Uterus (tissue), 4 donors: ENCODE measurements around the gene TMPRSS13. TPM values are rescaled to one million over a fixed set of nuclear protein-coding genes. Genes with fewer than 3 reads are reported as not detected.
A peak's percentile ranks its signal among the peaks of the same experiment; 100 is the strongest.

Experiments used
- DNase-seq, 2 donors: peaks; one replicate each; pipeline ENCODE4 v3.0.0-alpha.2; 2019 to 2020
- H3K27ac ChIP-seq, 2 donors: fragments of 200-600 bp; sonication (generic); 1 replicate in 1 of 2; 2 replicates in 1 of 2; pipeline ENCODE4 v1.5.1; 2016 to 2018
- H3K27me3 ChIP-seq, 2 donors: fragments of 200-600 bp; sonication (generic); one replicate each; pipeline ENCODE4 v1.5.1; 2018 to 2019; ENCODE audit warnings: control low read depth in 1 of 2
- H3K36me3 ChIP-seq, 2 donors: fragments of 200-600 bp; sonication (generic); one replicate each; pipeline ENCODE4 v1.5.1; 2019; ENCODE audit warnings: control low read depth in 1 of 2
- H3K4me1 ChIP-seq, 2 donors: fragments of 200-600 bp; sonication (generic); one replicate each; pipeline ENCODE4 v1.5.1; 2018 to 2019; ENCODE audit warnings: control low read depth in 1 of 2
- H3K4me3 ChIP-seq, 2 donors: fragments of 200-600 bp; sonication (generic); 1 replicate in 1 of 2; 2 replicates in 1 of 2; pipeline ENCODE4 v1.5.1; 2018 to 2019; ENCODE audit warnings: mild to moderate bottlenecking in 1 of 2
- H3K9me3 ChIP-seq, 2 donors: fragments of 200-600 bp; sonication (generic); one replicate each; pipeline ENCODE4 v1.5.1; 2019; ENCODE audit warnings: control low read depth in 1 of 2
- CTCF ChIP-seq, 4 experiments: fragments of 200-600 bp in 2 of 4; fragments of 450-650 bp in 2 of 4; sonication (generic) in 2 of 4; IDR thresholded peaks; one replicate each; pipeline ENCODE4 v1.5.1; 2016 to 2019; ENCODE audit warnings: antibody characterized with exemption in 4 of 4, mild to moderate bottlenecking in 2 of 4, moderate library complexity in 1 of 4
- POLR2A ChIP-seq, 2 donors: fragments of 450-650 bp; IDR thresholded peaks; one replicate each; pipeline ENCODE4 v1.6.1; 2016; ENCODE audit warnings: antibody characterized with exemption in 2 of 2, mild to moderate bottlenecking in 1 of 2, moderate library complexity in 1 of 2
- intact Hi-C: fragments of 100-400 bp; cut with DNase I; formaldehyde crosslinking; loops from one replicate; pipeline ENCODE4 v1.15.1; 2023; ENCODE audit warnings: low total_unique reads
- total RNA-seq, 4 donors: library from RNA; depleted of rRNA in 3 of 4; stranded (reverse); fragments of >200 nt in 3 of 4; gene quantifications; one replicate each; pipeline versions ENCODE4 v1.1.0 to v1.2.4, GENCODE V29; 2014 to 2023
- donor health status: DM: yes; HTN: yes; CAD: no.

Gene TMPRSS13
- total RNA-seq, 4 donors from 2014 or later, result 0.15 to 0.90 (median 0.51) TPM; not detected in 1

GRCh38 chr11:117877120-117877784, 52.0 kb downstream of the TMPRSS13 start:
- no peaks in the 10 kb centered on the region for H3K27me3 ChIP-seq
- H3K36me3 ChIP-seq, result no peaks in the 10 kb centered on the region
- peak overlapping the region; percentile 74 to 83 for H3K4me3 ChIP-seq
- no peaks in the 10 kb centered on the region for H3K9me3 ChIP-seq
- intact Hi-C loops, result no loop called here
- DNase-seq, result peak in 1 of 2 donors; percentile 51
- H3K27ac ChIP-seq, result peak overlapping the region; percentile 85 to 89
- H3K4me1 ChIP-seq, result peaks cover 9 to 15% of the 10 kb centered on the region in 2 donors
- no peak for TF ChIP-seq POLR2A (IDR thresholded peaks at IDR 0.05)
- TF ChIP-seq CTCF (IDR thresholded peaks at IDR 0.05), result no peak

- peak within 1 kb of the TSS; percentile 74 to 83 for H3K4me3 ChIP-seq
- intact Hi-C loops, result no loop called here
- peak; percentile 78 to 81 for DNase-seq
- H3K9me3 ChIP-seq, result no peaks in the 10 kb centered on the region
- no peak for TF ChIP-seq CTCF (IDR thresholded peaks at IDR 0.05)
- peak; percentile 23 to 65 for TF ChIP-seq POLR2A (IDR thresholded peaks at IDR 0.05)
- peak within 1 kb of the TSS; percentile 85 to 89 for H3K27ac ChIP-seq
- H3K36me3 ChIP-seq, result no peaks in the 10 kb centered on the region
- peaks cover 15% of the 10 kb centered on the region in 2 donors for H3K4me1 ChIP-seq
- H3K27me3 ChIP-seq, result no peaks in the 10 kb centered on the region
Observed at GRCh38 chr11:117876341-117877119, 52.7 kb downstream of the TMPRSS13 start, which contains the start of gene FXYD6. TSS of gene FXYD6 (minus strand) at chr11:117876658. CDS start at chr11:117842776, 33,882 bp downstream.

- Histone ChIP-seq H3K4me3 (peak overlapping the region; percentile 74 to 83), H3K27me3 (no peaks in the 10 kb centered on the region), H3K4me1 (peaks cover 15% of the 10 kb centered on the region in 2 donors), H3K36me3 (no peaks in the 10 kb centered on the region), H3K27ac (peak overlapping the region; percentile 85 to 89), H3K9me3 (no peaks in the 10 kb centered on the region)
- intact Hi-C loops, result no loop called here
- TF ChIP-seq POLR2A (IDR thresholded peaks at IDR 0.05) (no peak), CTCF (IDR thresholded peaks at IDR 0.05) (no peak)
- DNase-seq, result no peak
Observed at GRCh38 chr11:117876059-117876340, 53.2 kb downstream of the TMPRSS13 start.

GRCh38 chr11:117875382-117876058, 53.7 kb downstream of the TMPRSS13 start:
- Histone ChIP-seq H3K27ac (peak overlapping the region; percentile 85 to 89), H3K27me3 (no peaks in the 10 kb centered on the region), H3K9me3 (no peaks in the 10 kb centered on the region), H3K4me1 (peaks cover 15 to 18% of the 10 kb centered on the region in 2 donors), H3K36me3 (no peaks in the 10 kb centered on the region), H3K4me3 (peak overlapping the region; percentile 74 to 83)
- TF ChIP-seq CTCF (IDR thresholded peaks at IDR 0.05) (peak in 1 of 4 experiments; percentile 15), POLR2A (IDR thresholded peaks at IDR 0.05) (no peak)
- DNase-seq, result no peak
- intact Hi-C loops, result no loop called here
